Activated CD4-positive, alpha-beta T cell treated with anti-CD3 and anti-CD28 coated beads for 1 hour (primary cell): ENCODE data around the gene SLC25A53.

ENCODE experiments used
- DNase-seq: peaks from one replicate; pipeline ENCODE4 v3.0.0-alpha.2; 2020

SLC25A53 gene

DNA sequence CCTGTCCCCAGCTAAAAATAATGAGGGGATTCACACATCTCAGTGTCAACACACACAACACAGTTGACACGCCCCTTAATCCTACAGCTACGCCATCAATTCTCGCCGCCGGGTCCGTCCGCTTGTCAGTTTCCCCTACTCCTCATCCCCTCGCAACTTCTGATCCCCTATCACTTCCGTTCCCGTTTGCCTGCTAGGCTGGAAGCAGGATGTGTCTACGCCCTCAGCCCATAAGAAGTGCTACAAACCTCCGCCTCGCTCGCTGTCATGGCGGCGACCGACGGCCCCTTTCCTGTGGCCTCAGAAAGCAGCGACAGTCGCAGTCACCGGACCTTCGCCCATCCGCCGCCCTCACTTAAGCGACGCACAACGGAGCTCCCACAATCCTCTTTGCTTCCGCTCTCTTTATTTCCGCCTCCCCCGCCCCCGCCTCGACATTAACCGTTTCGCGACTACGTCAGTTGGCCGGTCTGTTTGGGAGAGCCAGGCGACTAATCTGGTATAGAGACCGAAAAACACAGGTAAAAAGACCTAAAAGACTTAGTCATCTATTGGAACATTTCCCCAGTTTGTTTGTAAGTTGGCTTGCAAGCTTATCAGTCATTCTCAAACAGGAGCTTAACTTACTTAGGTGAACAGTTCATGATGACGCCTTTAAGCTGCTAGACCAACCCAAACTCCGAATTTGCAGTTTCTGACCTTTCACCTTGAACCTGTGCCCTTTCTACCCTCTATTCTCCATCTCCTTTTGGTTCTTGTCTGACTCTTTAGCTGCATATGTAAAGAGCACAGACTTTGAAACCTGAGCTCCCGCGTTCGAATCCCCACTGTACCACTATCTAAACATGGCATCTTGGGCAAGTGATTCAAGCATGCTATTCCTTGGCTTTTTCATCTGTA lies at the start of gene SLC25A53:
Gene SLC25A53 (minus strand): TSS at position 380 of the 900 bp plus-strand sequence. CDS start 51,752 bp downstream, outside the sequence.
- DNase-seq = peak; percentile 56

DNA sequence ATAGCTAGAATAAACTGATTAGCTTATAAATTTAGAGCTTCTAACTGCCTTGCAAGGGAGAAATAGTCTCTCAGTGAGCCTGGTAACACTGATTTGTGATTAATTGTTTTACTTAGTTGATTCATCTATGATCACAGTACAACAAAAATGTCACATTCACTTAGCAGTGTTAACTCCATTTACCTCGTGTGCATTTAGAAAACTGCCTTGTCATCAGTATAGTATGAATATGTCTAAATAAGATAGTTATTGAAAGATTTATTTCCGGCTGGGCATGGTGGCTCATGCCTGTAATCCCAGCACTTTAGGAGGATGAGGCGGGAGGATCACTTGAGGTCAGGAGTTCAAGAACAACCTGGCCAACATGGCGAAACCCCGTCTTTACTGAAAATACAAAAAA lies 48.7 kb upstream of the SLC25A53 start:
- no peak for DNase-seq

- DNase-seq = no peak
These were observed 38.8 kb upstream of the SLC25A53 start for GRCh38 chrX:104195489-104196084.

- DNase-seq = no peak
These were observed 38.2 kb upstream of the SLC25A53 start for GRCh38 chrX:104195013-104195412.

- no peak for DNase-seq
These were observed 36.7 kb upstream of the SLC25A53 start for GRCh38 chrX:104193485-104193884.

DNA sequence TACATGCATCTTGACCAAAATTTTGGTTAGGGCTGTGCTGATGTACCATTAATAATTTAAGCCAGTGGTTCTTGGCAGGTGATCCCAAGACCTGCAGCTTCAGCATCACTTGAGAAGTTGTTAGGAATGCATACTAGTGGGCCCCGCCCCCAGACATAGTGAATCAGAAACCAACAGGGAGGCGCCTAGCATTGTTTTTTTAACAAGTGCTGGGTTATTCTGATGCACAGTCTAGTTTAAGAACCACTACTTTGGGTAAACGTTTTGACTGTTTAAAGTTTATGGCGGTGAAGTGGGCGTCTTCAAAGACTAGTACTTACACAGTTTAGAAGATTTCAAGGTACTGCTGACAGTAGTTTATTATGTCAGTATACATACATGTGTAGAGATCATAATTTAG lies 33.0 kb upstream of the SLC25A53 start:
- no peak for DNase-seq

DNA sequence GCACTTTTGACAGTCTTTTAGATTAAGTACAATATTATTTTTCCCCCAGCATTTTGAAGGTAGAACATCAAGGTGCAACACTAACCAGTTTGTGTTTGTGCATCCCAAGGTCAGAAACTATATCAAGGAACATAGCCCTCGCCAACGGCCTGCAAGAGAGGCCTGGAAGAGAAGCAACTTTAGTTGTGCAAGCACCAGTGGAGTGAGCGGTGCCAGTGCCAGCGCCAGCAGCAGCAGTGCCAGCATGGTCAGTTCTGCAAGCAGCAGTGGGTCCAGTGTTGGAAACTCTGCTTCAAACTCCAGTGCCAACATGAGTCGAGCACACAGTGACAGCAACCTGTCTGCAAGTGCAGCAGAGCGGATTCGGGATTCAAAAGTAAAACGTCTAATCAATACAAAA lies 31.1 kb upstream of the SLC25A53 start:
- DNase-seq = no peak

DNA sequence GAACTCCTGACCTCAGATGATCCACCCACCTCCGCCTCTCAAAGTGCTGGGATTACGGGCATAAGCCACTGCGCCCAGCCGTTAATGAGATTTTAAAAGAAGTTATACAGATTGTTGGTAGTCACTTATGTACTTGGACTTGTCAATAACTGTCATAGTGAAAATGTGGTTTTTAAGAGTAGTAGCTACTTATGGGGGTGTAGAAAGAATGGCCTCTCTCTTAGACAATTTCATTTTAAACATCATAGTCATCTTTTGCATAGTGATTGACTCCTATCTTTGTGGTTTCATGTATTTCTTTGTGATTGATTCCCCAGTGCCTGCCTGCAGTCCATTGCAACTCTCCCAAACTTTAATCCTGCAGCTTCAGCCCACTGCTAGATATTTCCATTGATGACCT lies 26.9 kb upstream of the SLC25A53 start:
- no peak for DNase-seq

DNA sequence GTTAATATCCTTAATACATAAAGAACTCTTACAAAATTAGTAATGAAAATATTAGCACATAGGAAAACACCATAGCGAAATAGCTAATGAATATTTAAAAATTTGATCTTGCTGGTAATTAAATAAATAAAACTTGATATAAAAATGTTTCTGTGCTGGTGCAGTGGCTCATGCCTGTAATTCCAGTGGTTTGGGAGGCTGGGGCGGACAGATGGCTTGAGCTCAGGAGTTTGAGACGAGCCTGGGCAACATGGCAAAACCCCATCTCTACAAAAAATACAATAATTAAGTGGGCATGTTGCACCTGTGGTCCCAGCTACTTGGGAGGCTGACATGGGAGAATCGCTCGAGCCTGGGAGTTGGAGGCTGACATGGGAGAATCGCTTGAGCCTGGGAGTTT lies 17.0 kb upstream of the SLC25A53 start:
- DNase-seq = no peak

DNA sequence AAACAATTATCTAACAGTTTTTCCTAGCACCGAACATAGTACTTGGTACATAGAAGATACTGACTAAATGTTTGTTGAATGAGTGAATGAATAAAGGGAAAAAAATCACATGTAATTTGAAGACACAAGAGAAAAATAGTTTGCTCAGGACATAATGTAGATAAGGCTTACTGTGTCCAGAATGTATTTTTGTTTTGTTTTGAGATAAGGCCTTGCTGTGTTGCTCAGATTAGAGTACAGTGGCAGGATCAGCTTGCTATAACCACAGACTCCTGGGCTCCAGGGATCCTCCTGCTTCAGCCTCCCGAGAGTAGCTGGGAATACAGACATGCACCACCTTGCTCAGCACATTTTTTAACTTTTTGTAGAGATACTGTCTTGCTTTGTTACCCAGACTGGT lies 16.0 kb upstream of the SLC25A53 start:
- no peak for DNase-seq

GRCh38 chrX:104172121-104172520 lies 15.3 kb upstream of the SLC25A53 start:
- DNase-seq = no peak

- DNase-seq = no peak
These were observed 11.3 kb upstream of the SLC25A53 start for GRCh38 chrX:104168127-104168526.

DNA sequence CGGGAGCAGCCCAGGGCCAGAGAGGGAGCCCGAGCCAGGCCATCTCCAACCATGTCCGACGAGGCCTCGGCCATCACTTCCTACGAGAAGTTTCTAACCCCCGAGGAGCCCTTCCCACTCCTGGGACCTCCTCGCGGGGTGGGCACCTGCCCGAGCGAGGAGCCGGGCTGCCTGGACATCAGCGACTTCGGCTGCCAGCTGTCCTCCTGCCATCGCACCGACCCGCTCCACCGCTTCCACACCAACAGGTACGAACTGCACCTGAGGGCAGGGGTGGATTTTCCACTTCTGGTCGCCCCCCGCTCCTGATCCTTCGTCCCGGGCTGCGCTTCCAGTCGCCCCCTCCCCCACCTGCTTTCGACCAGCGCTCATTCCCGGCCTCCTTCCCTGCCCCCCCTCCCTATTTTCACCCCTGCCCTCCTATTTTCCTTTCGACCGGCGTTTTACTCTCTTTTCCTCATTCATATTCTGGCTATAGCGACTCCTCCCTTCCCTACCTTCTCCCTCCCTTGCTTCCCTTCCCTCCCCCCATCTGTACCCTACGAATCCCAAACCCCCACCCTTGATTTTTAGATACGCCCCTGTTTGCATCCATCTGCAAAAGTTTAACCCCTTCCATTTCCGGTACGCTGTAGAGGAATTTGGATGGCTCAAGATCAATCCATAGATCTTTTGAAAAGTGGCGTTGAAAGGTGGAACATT lies 10.1 kb upstream of the SLC25A53 start:
- no peak for DNase-seq

DNA sequence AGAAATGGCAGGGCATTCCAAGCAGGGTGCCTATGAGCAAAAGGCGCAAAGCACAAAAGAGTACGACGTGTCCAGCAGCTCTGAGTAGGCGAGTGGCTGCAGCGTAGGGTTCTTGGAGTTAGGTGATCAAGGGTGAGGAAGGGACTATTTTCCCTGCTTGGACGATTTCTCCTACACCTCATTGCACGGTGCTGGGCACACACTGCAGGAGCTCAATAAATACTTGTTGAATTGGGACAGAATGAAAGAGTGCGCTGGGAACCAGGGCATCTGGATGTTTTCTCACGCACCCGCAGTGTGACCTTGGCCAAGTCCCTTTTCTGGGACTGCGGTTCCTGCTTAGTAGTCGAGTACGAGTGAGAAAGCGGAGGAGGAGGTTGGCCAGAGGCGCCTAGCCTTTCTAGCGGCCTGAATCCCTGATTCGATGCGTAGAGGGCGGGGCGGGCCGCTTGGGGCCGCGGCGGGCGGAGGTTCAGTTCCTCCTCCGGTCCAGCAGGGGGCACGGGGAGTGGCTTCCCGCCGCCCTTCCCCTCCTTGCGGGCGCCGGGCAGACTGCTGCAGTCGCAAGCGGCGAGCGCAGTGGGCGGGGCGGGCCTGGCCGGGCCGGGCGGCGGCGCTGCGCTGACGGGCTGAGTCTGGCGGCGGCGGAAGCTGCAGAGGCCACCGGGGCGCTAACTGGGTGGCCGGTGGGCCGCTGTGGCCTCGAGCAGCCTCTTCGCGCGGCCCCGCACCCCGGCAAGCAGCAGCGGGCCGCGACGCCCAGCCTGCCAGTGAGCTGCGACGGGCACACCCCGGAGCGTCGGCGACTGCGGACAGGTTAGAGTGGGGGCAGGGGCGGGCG lies 9.3 kb upstream of the SLC25A53 start, which contains the start of gene FAM199X:
Gene FAM199X (plus strand): TSS at position 560 of the 841 bp plus-strand sequence. CDS start 333 bp downstream, outside the sequence.
- peak; percentile 69 for DNase-seq

DNA sequence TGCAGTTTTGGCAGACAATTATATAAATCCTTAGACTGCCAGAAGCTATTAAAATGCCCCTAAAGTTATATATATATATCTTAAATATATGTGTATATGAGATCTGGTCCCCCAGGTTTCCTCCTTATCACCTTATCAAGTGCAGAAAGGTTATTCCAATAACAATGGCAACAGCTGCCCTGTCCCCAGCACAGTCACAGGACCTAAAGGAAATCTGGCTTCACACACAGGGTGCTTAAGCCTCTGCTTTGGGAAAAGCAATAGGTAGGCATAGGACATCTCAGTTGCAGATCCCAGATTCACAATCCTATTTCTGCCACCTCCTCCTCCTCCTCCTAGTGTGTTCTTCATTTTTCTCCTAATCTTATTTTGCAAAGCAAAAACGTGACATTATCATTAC lies 5.8 kb downstream of the SLC25A53 start:
- no peak for DNase-seq

DNA sequence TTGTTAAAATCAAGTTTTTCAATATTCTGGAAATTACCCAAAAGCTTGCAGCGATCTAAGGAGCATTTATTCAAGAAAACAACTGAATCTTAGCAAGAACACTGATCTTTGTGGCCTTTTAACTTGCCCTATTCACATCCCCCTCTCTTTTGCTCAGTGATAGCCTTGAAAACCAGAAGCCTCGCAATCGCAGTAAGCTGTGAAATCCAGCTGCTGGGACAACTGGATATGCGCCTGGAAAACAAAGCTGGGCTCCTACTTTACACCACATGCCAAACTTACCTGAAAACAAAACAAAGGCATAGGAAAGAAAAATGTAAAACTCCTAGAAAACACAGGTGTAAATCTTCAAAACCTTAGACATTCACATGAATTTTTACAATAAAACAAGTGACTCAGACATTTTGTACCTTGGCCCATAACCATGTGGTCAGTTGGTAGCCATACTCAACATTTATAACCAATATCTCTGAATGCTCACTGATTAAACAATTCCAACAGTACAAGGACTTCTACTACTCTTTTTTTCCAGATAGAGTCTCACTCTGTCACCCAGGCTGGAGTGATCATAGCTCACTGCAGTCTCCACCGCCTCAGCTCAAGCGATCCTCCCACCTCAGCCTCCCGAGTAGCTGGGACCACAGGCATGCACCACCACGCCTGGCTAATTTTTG lies 15.6 kb downstream of the SLC25A53 start:
- DNase-seq = no peak

DNA sequence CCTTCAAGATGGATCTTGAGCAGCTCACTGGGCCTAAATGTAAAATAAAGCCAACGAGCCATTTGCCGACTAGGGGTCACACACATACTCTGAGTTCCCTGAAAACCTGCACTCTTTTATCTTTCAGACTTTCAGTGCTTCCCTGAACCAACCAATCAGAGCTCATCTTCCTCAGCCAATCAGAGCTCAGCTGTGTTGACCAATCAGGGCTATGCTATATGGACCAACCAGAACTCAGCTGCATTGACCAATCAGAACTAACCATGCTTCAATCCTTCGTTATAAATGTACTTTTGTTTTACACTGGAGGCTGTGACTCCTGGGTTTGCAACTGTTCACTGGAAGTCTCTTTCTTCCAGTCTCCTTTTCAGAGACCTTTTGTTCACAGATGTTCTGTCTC lies 19.3 kb downstream of the SLC25A53 start:
- DNase-seq = no peak

- DNase-seq = no peak
These were observed 20.4 kb downstream of the SLC25A53 start for GRCh38 chrX:104136241-104137019.

DNA sequence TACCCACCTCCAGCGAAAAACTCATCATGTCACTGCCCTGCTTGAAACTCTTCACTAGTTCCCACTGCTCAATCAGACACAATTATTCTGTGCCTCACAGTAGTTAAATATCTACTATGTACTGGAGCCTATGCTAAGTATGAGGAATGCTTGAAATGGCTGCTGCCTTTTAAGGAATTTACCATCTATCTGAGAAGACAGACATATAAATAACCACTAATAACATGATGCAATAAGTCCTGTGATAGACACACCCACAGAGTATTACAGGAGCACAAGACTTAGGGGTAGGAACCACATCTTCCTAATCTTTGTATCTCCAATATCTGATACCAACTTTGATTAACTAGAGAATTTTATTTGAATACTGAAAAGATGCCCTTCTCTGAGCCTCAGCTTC lies 21.1 kb downstream of the SLC25A53 start:
- no peak for DNase-seq

DNA sequence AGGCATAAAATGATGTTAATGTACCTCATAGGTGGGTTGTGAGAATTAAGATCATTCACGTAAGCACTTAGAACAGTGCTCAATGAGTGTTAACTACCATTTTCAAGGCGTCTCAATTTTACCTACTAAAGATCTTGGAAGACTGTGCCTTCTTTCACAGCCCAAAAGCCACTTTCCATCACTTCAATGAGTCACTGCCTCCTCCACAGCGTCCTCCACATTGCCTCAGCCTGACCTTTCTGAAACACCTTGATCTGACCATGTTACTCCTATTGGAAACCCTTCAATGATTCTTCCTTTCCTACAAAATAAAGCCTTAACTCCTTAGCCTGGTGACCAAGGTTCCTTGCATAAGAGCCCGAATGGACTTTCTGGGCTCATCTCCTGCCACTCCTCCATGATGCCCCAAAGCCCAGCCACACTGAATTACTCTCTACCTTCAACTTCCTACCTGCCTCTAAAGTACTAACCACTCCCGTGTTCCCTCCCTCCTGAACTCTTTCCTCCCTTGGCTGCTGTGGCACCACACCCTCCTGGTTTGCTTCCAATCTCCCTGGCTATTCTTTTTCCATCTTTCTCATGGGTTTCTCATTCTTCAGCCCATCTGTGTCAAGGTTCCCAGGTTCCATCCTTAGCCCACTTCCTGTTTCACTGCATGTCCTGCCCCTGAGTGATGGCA lies 22.1 kb downstream of the SLC25A53 start:
- no peak for DNase-seq

DNA sequence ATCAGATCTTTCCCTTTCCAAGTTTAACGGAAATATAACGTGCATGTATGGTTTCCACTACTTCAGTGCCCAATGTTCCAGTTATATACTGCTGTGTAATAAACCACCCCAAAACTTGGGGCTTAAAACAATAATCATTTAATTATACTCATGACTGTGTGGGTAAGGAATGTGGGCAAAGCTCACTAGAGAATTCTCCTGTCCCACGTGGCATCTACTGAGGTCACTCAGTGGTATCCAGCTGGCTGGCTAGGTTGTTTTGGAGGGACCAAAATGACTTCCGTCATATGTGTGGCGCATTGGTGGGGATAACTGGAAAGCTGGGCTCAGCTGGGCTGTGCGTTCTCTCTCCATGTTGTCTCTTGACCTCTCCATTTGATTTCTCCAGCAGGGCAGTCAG lies 26.0 kb downstream of the SLC25A53 start:
- DNase-seq = no peak
